ENCODE data around the gene CALML6. TPM values are rescaled to one million over a fixed set of nuclear protein-coding genes. Genes with fewer than 3 reads are reported as not detected.
A peak's percentile ranks its signal among the peaks of the same experiment; 100 is the strongest.

Gene CALML6
- total RNA-seq, 1 donor from 2014 or later = not detected

- Histone ChIP-seq H3K27me3 (ENCODE audit: low read depth) (peaks cover 3% of the 10 kb centered on the region), H3K4me1 (no peaks in the 10 kb centered on the region), H3K36me3 (no peaks in the 10 kb centered on the region), H3K9me3 (no peaks in the 10 kb centered on the region), H3K27ac (no peak overlapping the region), H3K4me3 (no peak overlapping the region)
- DNase-seq (peak; percentile 41), ATAC-seq (no peak)
- intact Hi-C loops (cut with DNase I) = loop anchor here (10.0 kb wide), 1 partner anchor 105 kb away; no protein-coding TSS in a partner anchor
- no peak for TF ChIP-seq CTCF (IDR thresholded peaks at IDR 0.05)
Measured at GRCh38 chr1:1940123-1940425, 25.0 kb downstream of the CALML6 start.

GRCh38 chr1:1941211-1941841 lies 26.3 kb downstream of the CALML6 start:
- Histone ChIP-seq H3K27me3 (ENCODE audit: low read depth) (peaks cover 3% of the 10 kb centered on the region), H3K9me3 (no peaks in the 10 kb centered on the region), H3K36me3 (no peaks in the 10 kb centered on the region), H3K4me3 (no peak overlapping the region), H3K4me1 (peaks cover 3% of the 10 kb centered on the region), H3K27ac (no peak overlapping the region)
- DNase-seq (peak; percentile 28), ATAC-seq (no peak)
- no peak for TF ChIP-seq CTCF (IDR thresholded peaks at IDR 0.05)
- intact Hi-C loops (cut with DNase I) = loop anchor here (10.0 kb wide), 1 partner anchor 103 kb away; no protein-coding TSS in a partner anchor

GRCh38 chr1:1941868-1942752 lies 27.1 kb downstream of the CALML6 start:
- no peak for TF ChIP-seq CTCF (IDR thresholded peaks at IDR 0.05)
- H3K36me3 ChIP-seq = no peaks in the 10 kb centered on the region
- no peak overlapping the region for H3K4me3 ChIP-seq
- H3K27me3 ChIP-seq (ENCODE audit: low read depth) = peaks cover 3% of the 10 kb centered on the region
- peaks cover 11% of the 10 kb centered on the region for H3K4me1 ChIP-seq
- intact Hi-C loops (cut with DNase I) = loop anchor here (10.0 kb wide), 1 partner anchor 103 kb away; no protein-coding TSS in a partner anchor
- DNase-seq = peak; percentile 37
- no peak for ATAC-seq
- no peak overlapping the region for H3K27ac ChIP-seq
- H3K9me3 ChIP-seq = no peaks in the 10 kb centered on the region

GRCh38 chr1:1942753-1943656 lies 27.9 kb downstream of the CALML6 start:
- no peak for TF ChIP-seq CTCF (IDR thresholded peaks at IDR 0.05)
- peaks cover 3% of the 10 kb centered on the region for H3K27me3 ChIP-seq (ENCODE audit: low read depth)
- H3K4me3 ChIP-seq = no peak overlapping the region
- H3K4me1 ChIP-seq = peaks cover 16% of the 10 kb centered on the region
- H3K9me3 ChIP-seq = no peaks in the 10 kb centered on the region
- intact Hi-C loops (cut with DNase I) = loop anchor here (10.0 kb wide), 1 partner anchor 102 kb away; no protein-coding TSS in a partner anchor
- no peaks in the 10 kb centered on the region for H3K36me3 ChIP-seq
- ATAC-seq (no peak), DNase-seq (peak; percentile 44)
- H3K27ac ChIP-seq = no peak overlapping the region
